ENCODE data around the gene PALS1. TPM values are rescaled to one million over a fixed set of nuclear protein-coding genes. Genes with fewer than 3 reads are reported as not detected.
A peak's percentile ranks its signal among the peaks of the same experiment; 100 is the strongest.

Gene PALS1
- total RNA-seq, 4 donors from 2014 or later, result 9.0 to 23.4 (median 16.6) TPM

DNA sequence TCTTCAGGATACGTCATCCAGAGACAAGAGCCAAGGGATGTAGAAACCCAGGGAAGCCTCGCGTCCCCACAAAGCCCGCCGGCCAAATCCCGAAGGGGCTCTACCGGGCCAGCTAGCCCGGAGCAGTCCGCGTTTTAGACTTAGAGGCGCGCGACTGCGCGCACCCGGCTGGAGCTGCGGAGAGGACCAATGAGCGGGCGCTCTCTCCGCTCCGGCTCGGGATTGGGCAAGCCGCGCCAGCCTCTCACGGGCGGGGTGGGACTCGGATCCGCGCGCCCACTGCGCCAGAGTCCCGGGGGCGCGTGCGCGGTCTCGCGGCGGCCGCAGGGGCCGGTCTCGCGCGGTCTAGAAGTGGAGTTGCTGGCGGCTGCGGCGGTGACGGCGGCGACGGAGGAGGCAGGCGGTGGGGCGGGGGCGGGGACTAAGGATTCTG is 241 bp upstream of the PALS1 start:
- 0% methylated on average over 17 of the region's 54 CpGs for WGBS
- peaks cover 16% of the 10 kb centered on the region for H3K4me1 ChIP-seq
- DNase-seq (ENCODE audit: low spot score in 2 of 2), result peak; percentile 96 to 97
- TF ChIP-seq POLR2A (IDR thresholded peaks at IDR 0.05), result no peak
- H3K9me3 ChIP-seq, result no peaks in the 10 kb centered on the region
- H3K27ac ChIP-seq, result peak overlapping the region; percentile 98
- no peaks in the 10 kb centered on the region for H3K27me3 ChIP-seq
- H3K4me3 ChIP-seq, result peak overlapping the region; percentile 95
- no peaks in the 10 kb centered on the region for H3K36me3 ChIP-seq

DNA sequence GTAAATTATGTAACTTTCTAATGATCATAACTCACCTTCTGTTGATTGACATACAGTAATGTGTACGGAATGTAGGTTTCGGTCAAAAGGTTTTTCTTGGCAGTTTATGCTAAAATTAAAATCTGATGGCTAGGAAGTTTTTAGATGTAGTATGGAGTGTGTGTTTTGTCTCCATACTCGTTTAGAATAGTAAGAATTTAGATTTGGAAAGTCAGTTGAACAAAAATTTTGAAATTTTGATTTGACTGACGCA is 859 bp downstream of the PALS1 start:
- H3K27ac ChIP-seq, result peak overlapping the region; percentile 98
- no peak for DNase-seq (ENCODE audit: low spot score in 2 of 2)
- WGBS, result 9% methylated on average over 4 of the region's 4 CpGs
- H3K9me3 ChIP-seq, result no peaks in the 10 kb centered on the region
- no peaks in the 10 kb centered on the region for H3K36me3 ChIP-seq
- peaks cover 17% of the 10 kb centered on the region for H3K4me1 ChIP-seq
- no peaks in the 10 kb centered on the region for H3K27me3 ChIP-seq
- peak overlapping the region; percentile 95 for H3K4me3 ChIP-seq
- TF ChIP-seq, protein P1, sequence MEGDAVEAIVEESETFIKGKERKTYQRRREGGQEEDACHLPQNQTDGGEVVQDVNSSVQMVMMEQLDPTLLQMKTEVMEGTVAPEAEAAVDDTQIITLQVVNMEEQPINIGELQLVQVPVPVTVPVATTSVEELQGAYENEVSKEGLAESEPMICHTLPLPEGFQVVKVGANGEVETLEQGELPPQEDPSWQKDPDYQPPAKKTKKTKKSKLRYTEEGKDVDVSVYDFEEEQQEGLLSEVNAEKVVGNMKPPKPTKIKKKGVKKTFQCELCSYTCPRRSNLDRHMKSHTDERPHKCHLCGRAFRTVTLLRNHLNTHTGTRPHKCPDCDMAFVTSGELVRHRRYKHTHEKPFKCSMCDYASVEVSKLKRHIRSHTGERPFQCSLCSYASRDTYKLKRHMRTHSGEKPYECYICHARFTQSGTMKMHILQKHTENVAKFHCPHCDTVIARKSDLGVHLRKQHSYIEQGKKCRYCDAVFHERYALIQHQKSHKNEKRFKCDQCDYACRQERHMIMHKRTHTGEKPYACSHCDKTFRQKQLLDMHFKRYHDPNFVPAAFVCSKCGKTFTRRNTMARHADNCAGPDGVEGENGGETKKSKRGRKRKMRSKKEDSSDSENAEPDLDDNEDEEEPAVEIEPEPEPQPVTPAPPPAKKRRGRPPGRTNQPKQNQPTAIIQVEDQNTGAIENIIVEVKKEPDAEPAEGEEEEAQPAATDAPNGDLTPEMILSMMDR (IDR thresholded peaks at IDR 0.05), result no peak
- no peak for TF ChIP-seq POLR2A (IDR thresholded peaks at IDR 0.05)
- no peak for TF ChIP-seq EP300 (IDR thresholded peaks at IDR 0.05)
- no peak for TF ChIP-seq POLR2AphosphoS5 (IDR thresholded peaks at IDR 0.05)

DNA sequence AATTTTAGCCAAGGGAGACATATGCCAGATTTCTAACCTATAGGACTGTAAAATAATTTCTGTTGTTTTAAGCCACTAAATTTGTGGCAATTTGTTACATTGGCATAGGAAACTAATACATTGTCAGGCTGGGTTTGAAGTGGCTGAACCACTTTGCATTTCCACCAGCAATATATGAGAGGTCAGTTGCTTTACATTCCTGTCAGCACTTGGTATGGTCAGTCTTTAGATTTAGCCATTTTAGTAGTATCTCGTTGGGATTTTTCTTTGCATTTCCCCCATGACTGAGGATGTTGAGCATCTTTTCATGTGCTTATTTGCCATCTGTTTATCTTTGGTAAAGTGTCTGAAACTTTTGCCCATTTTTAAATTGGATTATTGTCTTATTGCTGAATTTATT is 3.9 kb downstream of the PALS1 start:
- DNase-seq (ENCODE audit: low spot score in 2 of 2), result no peak
- Histone ChIP-seq H3K27me3 (no peaks in the 10 kb centered on the region), H3K4me3 (no peak overlapping the region), H3K4me1 (peaks cover 23% of the 10 kb centered on the region), H3K27ac (no peak overlapping the region), H3K36me3 (no peaks in the 10 kb centered on the region), H3K9me3 (no peaks in the 10 kb centered on the region)
- TF ChIP-seq POLR2A (IDR thresholded peaks at IDR 0.05) (no peak), EP300 (IDR thresholded peaks at IDR 0.05) (no peak), POLR2AphosphoS5 (IDR thresholded peaks at IDR 0.05) (no peak)
- TF ChIP-seq, protein P1 (IDR thresholded peaks at IDR 0.05), result no peak
- WGBS, result 67% methylated on average over 1 of the region's 1 CpG

DNA sequence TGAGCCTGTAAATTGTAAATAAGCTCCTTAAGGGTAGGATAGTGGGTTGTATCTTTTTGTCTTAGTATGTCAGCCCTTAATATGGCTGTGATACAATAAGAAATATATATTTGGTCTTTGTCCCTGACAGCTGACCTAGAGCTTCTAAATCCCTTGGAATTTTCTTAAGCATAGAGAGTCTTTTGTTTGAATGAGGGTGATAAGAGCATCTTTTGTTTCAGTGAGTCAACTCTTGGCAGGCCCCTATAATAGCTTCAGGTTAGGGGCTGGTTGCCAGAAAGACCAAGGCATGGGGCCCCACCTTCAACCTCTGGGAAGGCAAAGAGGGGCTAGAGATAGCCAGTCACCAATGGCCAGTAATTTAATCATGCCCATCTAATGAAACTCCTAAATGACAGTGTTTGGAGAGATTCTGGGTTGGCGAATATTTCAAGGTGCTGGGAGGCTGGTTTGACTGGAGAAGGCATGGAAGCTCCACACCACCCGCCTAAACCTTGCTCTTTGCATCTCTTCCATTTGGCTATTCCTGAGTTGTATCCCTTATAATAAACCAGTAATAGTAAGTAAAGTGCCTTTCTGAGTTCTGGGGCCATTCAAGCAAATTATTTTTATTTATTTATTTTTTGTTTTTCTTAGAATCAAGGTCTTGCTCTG is 10.5 kb downstream of the PALS1 start:
- TF ChIP-seq POLR2A (IDR thresholded peaks at IDR 0.05) (no peak), EP300 (IDR thresholded peaks at IDR 0.05) (no peak), POLR2AphosphoS5 (IDR thresholded peaks at IDR 0.05) (no peak)
- TF ChIP-seq, protein P1 (IDR thresholded peaks at IDR 0.05), result no peak
- Histone ChIP-seq H3K36me3 (no peaks in the 10 kb centered on the region), H3K27ac (no peak overlapping the region), H3K27me3 (no peaks in the 10 kb centered on the region), H3K4me1 (peaks cover 12% of the 10 kb centered on the region), H3K9me3 (no peaks in the 10 kb centered on the region), H3K4me3 (no peak overlapping the region)
- no peak for DNase-seq (ENCODE audit: low spot score in 2 of 2)
- WGBS, result 60% methylated on average over 2 of the region's 2 CpGs

DNA sequence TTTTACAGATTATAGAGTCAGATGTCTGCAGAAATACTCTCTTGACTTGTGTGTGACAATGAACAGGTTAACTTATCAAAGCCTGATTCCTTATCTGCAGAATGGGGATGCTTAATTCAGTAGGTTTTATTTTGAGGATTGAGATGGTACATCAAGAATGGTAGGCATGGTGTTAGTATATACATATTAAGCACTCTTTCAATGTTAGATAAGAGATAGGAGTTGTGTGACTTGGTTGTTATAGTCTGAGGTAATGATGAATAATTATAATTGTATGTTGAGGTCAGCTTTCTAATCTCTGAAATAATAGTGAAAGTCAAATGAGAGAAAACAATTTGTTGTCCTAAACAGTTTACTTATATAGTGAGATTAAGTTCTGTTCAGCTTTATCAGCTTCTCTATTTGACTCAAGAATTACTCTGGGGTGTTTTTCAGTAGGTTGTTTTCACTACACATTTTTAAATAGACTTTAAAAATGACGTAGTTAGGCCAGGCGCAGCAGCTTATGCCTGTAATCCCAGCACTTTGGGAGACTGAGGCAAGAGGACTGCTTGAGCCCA is 11.9 kb downstream of the PALS1 start:
- peaks cover 3% of the 10 kb centered on the region for H3K4me1 ChIP-seq
- H3K27ac ChIP-seq, result no peak overlapping the region
- H3K9me3 ChIP-seq, result no peaks in the 10 kb centered on the region
- no peaks in the 10 kb centered on the region for H3K36me3 ChIP-seq
- TF ChIP-seq, protein P1 (IDR thresholded peaks at IDR 0.05), result no peak
- TF ChIP-seq POLR2A (IDR thresholded peaks at IDR 0.05) (no peak), POLR2AphosphoS5 (IDR thresholded peaks at IDR 0.05) (no peak), EP300 (IDR thresholded peaks at IDR 0.05) (no peak)
- 85% methylated on average over 2 of the region's 2 CpGs for WGBS
- H3K4me3 ChIP-seq, result no peak overlapping the region
- DNase-seq (ENCODE audit: low spot score in 2 of 2), result no peak
- no peaks in the 10 kb centered on the region for H3K27me3 ChIP-seq

Measured in suprapubic skin (tissue), 4 donors.